ENCODE data around the gene NUP85. TPM values are rescaled to one million over a fixed set of nuclear protein-coding genes. Genes with fewer than 3 reads are reported as not detected.

Gene NUP85
- polyA plus RNA-seq, 1 of the 3 experiments (the other 2 are of a cell fraction), result 80.5 TPM

DNA sequence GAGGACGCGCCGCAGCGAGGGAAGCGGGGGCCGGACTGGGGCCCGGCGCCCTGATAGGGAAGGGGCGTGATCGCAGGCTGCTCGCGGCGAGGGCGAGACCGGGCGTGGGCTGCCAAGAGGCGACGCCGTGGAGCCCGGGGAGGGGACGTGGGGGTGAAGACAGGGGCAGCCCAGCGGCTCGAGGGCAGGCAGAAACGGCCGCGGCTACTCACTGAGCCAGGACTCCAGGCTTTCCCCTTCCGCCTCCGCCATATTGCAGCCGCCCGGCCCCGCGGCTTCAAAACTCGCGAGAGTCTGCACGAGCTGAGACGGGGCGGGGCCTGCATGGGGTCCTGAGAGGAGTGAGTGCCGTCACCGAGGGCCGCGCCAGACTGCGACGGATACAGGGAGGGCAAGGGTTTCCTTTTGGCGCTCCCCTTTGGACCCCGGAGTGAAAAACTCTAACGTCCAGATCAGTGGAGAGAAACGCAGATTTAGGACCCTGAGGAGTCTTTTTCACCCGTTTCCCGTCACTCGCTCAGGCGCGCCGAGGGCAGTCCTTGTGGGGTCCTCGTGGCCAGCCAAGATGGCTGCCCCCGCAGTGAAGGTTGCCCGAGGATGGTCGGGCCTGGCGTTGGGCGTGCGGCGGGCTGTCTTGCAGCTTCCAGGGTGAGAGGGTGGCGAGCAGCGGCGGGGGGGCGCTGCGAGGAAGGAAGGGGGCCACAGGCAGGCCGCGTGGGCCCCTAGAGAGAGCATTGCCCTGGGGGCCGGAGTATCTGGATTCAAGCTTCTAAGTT lies 56.0 kb downstream of the NUP85 start, which contains the start of the genes GGA3 and MRPS7:
TSS of gene GGA3 (minus strand) at position 271 of the 776 bp plus-strand sequence. CDS start at position 252, 19 bp downstream.
TSS of gene MRPS7 (plus strand) at position 544 of the 776 bp plus-strand sequence. CDS start at position 566, 22 bp downstream.
- WGBS (ENCODE audit: low lambda C conversion rate), result under 1% methylated on average over 56 of the region's 69 CpGs
- Histone ChIP-seq H3K79me2 (ENCODE audit: insufficient read depth) (peaks cover 74% of the 10 kb centered on the region), H3K4me1 (ENCODE audit: control insufficient read depth in 1 of 2, insufficient read depth in 2 of 2, low read depth in 1 of 2, low read length in 1 of 2) (peaks cover 4 to 21% of the 10 kb centered on the region in 2 experiments; a peak in 2 of 4 replicates), H3K4me3 (ENCODE audit: low read depth in 2 of 2, low read length in 1 of 2) (peak within 1 kb of the TSS; percentile 88 to 99), H3K9ac (peak within 1 kb of the TSS; percentile 97), H3K27me3 (ENCODE audit: insufficient read depth) (no peaks in the 10 kb centered on the region), H3K27ac (ENCODE audit: low read depth in 2 of 2, low read length in 1 of 2) (peak within 1 kb of the TSS; percentile 96 to 98), H3K36me3 (replicated peaks in 1 of 2; ENCODE audit: control insufficient read depth in 1 of 2, insufficient read depth in 2 of 2, low read length in 1 of 2) (peaks cover 26 to 34% of the 10 kb centered on the region in 2 experiments), H3K9me3 (no peaks in the 10 kb centered on the region), H3K4me2 (peak within 1 kb of the TSS; percentile 95), H3F3A (replicated peaks; ENCODE audit: insufficient read depth) (no peaks in the 10 kb centered on the region), H2AFZ (ENCODE audit: low read depth) (peak within 1 kb of the TSS; percentile 91), H3K9me2 (no peaks in the 10 kb centered on the region), H4K20me1 (ENCODE audit: insufficient read depth) (peaks cover 13% of the 10 kb centered on the region; the same call in 1 of the 2 replicates)
- CTCF ChIA-PET, result interaction anchor here (0.5 to 5.7 kb wide), 22 partner anchors 10 to 635 kb away, joined by 3 to 102 read pairs (median 5); partner anchors contain the start of genes GRB2, MIF4GD, NUP85 and SLC25A19
- DNase-seq, result peak; percentile 100
- POLR2A ChIA-PET, result interaction anchor here (0.7 to 3.3 kb wide), 13 partner anchors 10 to 255 kb away, joined by 3 to 67 read pairs (median 5); partner anchors contain the start of genes GRB2, MIF4GD, SLC25A19 and TMEM94
- TF ChIP-seq TEAD4 (IDR thresholded peaks at IDR 0.05; ENCODE audit: borderline replicate concordance, insufficient read depth), result no peak
- TF ChIP-seq, protein P1, sequence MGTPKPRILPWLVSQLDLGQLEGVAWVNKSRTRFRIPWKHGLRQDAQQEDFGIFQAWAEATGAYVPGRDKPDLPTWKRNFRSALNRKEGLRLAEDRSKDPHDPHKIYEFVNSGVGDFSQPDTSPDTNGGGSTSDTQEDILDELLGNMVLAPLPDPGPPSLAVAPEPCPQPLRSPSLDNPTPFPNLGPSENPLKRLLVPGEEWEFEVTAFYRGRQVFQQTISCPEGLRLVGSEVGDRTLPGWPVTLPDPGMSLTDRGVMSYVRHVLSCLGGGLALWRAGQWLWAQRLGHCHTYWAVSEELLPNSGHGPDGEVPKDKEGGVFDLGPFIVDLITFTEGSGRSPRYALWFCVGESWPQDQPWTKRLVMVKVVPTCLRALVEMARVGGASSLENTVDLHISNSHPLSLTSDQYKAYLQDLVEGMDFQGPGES (IDR thresholded peaks at IDR 0.05; ENCODE audit: low read depth, low read length), result no peak
- TF ChIP-seq TCF12 (IDR thresholded peaks at IDR 0.05), result peak; percentile 13; the same call in 1 of the 2 replicates
- no peak for TF ChIP-seq JUND (IDR thresholded peaks at IDR 0.05)
- TF ChIP-seq, protein P2, sequence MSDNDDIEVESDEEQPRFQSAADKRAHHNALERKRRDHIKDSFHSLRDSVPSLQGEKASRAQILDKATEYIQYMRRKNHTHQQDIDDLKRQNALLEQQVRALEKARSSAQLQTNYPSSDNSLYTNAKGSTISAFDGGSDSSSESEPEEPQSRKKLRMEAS (IDR thresholded peaks at IDR 0.05; ENCODE audit: low read depth), result peak; percentile 88
- TF ChIP-seq TAF1 (IDR thresholded peaks at IDR 0.05; ENCODE audit: borderline replicate concordance, low read depth, low read length), result peak; percentile 91
- TF ChIP-seq FOSL2 (IDR thresholded peaks at IDR 0.05; ENCODE audit: borderline replicate concordance, low read depth), result no peak
- TF ChIP-seq YY1 (IDR thresholded peaks at IDR 0.05; ENCODE audit: low read depth), result peak; percentile 97
- TF ChIP-seq RXRA (IDR thresholded peaks at IDR 0.05; ENCODE audit: borderline replicate concordance, low read depth), result no peak
- TF ChIP-seq, protein P3, sequence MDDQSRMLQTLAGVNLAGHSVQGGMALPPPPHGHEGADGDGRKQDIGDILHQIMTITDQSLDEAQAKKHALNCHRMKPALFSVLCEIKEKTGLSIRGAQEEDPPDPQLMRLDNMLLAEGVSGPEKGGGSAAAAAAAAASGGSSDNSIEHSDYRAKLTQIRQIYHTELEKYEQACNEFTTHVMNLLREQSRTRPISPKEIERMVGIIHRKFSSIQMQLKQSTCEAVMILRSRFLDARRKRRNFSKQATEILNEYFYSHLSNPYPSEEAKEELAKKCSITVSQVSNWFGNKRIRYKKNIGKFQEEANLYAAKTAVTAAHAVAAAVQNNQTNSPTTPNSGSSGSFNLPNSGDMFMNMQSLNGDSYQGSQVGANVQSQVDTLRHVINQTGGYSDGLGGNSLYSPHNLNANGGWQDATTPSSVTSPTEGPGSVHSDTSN (IDR thresholded peaks at IDR 0.05), result no peak
- no peak for TF ChIP-seq EZH2phosphoT487 (IDR thresholded peaks at IDR 0.05; ENCODE audit: borderline replicate concordance, low read depth)
- no peak for TF ChIP-seq FOXJ3 (CRISPR knock-in tag; IDR thresholded peaks at IDR 0.05)
- TF ChIP-seq RCOR1 (IDR thresholded peaks at IDR 0.05; ENCODE audit: low read length), result 0 out of 2 replicates have a peak, but pooled peaks have one; percentile 21
- TF ChIP-seq, protein P4, sequence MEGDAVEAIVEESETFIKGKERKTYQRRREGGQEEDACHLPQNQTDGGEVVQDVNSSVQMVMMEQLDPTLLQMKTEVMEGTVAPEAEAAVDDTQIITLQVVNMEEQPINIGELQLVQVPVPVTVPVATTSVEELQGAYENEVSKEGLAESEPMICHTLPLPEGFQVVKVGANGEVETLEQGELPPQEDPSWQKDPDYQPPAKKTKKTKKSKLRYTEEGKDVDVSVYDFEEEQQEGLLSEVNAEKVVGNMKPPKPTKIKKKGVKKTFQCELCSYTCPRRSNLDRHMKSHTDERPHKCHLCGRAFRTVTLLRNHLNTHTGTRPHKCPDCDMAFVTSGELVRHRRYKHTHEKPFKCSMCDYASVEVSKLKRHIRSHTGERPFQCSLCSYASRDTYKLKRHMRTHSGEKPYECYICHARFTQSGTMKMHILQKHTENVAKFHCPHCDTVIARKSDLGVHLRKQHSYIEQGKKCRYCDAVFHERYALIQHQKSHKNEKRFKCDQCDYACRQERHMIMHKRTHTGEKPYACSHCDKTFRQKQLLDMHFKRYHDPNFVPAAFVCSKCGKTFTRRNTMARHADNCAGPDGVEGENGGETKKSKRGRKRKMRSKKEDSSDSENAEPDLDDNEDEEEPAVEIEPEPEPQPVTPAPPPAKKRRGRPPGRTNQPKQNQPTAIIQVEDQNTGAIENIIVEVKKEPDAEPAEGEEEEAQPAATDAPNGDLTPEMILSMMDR (IDR thresholded peaks at IDR 0.05), result no peak
- no peak for TF ChIP-seq NFIC (IDR thresholded peaks at IDR 0.05; ENCODE audit: borderline replicate concordance)
- no peak for TF ChIP-seq GATA2 (CRISPR knock-in tag; IDR thresholded peaks at IDR 0.05)
- no peak for TF ChIP-seq RFX5 (IDR thresholded peaks at IDR 0.05; ENCODE audit: low read length)
- TF ChIP-seq, protein P5, sequence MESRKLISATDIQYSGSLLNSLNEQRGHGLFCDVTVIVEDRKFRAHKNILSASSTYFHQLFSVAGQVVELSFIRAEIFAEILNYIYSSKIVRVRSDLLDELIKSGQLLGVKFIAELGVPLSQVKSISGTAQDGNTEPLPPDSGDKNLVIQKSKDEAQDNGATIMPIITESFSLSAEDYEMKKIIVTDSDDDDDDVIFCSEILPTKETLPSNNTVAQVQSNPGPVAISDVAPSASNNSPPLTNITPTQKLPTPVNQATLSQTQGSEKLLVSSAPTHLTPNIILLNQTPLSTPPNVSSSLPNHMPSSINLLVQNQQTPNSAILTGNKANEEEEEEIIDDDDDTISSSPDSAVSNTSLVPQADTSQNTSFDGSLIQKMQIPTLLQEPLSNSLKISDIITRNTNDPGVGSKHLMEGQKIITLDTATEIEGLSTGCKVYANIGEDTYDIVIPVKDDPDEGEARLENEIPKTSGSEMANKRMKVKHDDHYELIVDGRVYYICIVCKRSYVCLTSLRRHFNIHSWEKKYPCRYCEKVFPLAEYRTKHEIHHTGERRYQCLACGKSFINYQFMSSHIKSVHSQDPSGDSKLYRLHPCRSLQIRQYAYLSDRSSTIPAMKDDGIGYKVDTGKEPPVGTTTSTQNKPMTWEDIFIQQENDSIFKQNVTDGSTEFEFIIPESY (IDR thresholded peaks at IDR 0.05; ENCODE audit: borderline replicate concordance, low read depth), result peak; percentile 98
- TF ChIP-seq FOXM1 (IDR thresholded peaks at IDR 0.05; ENCODE audit: low read depth), result no peak
- TF ChIP-seq RAD21 (IDR thresholded peaks at IDR 0.05; ENCODE audit: low read length), result no peak
- peak; percentile 78; the same call in 1 of the 2 replicates for TF ChIP-seq ELF1 (IDR thresholded peaks at IDR 0.05)
- TF ChIP-seq NRF1 (IDR thresholded peaks at IDR 0.05; ENCODE audit: low read depth, low read length), result no peak
- TF ChIP-seq MXI1 (IDR thresholded peaks at IDR 0.05; ENCODE audit: low read depth, low read length), result peak; percentile 80
- peak; percentile 85 for TF ChIP-seq POLR2AphosphoS5 (IDR thresholded peaks at IDR 0.05; ENCODE audit: low read depth, low read length)
- peak; percentile 100 for TF ChIP-seq CHD2 (IDR thresholded peaks at IDR 0.05; ENCODE audit: low read length, partially characterized antibody)
- TF ChIP-seq EP300 (IDR thresholded peaks at IDR 0.05; ENCODE audit: borderline replicate concordance in 1 of 2, low read depth in 1 of 2, low read length in 1 of 2), result no peak
- TF ChIP-seq, protein P6, sequence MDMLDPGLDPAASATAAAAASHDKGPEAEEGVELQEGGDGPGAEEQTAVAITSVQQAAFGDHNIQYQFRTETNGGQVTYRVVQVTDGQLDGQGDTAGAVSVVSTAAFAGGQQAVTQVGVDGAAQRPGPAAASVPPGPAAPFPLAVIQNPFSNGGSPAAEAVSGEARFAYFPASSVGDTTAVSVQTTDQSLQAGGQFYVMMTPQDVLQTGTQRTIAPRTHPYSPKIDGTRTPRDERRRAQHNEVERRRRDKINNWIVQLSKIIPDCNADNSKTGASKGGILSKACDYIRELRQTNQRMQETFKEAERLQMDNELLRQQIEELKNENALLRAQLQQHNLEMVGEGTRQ (IDR thresholded peaks at IDR 0.05; ENCODE audit: borderline replicate concordance, low read depth, low read length), result no peak

All from SK-N-SH (cell line).